Panc1 (cell line): ENCODE results near the gene SRSF7. TPM values are rescaled to one million over a fixed set of nuclear protein-coding genes. Genes with fewer than 3 reads are reported as not detected.

Experiments used
- ATAC-seq: fragments of 200-7000 bp; cut with Tn5 transposase; 2 replicates; pipeline ENCODE4 v1.9.1; 2020; ENCODE audit warnings: mild to moderate bottlenecking, moderate library complexity
- BruUV-seq: library from RNA; stranded (reverse); fragments of 400-500 nt; replicated peaks from 2 replicates; lab custom pipeline; 2021; lab: Mats Ljungman, UMichigan
- CTCF ChIA-PET: fragments of 300-600 bp; sonication (Branson Sonifier 250); formaldehyde crosslinking; loops from one replicate; lab custom pipeline; 2022; ENCODE audit warnings: antibody characterized with exemption; lab: Charles Lee
- POLR2A ChIA-PET: fragments of 300-600 bp; sonication (Branson Sonifier 250); formaldehyde crosslinking; loops from one replicate; lab custom pipeline; 2022; ENCODE audit warnings: antibody characterized with exemption; lab: Charles Lee
- DNase-seq: peaks from one replicate; pipeline ENCODE4 v3.0.0-alpha.2; 2010; ENCODE audit warnings: low read depth, low spot score
- H3K27ac ChIP-seq: 2 replicates; pipeline ENCODE4 v1.5.1; 2011; ENCODE audit warnings: mild to moderate bottlenecking, low read length, inconsistent platforms
- H3K27me3 ChIP-seq: fragments of 200-500 bp; sonication (Bioruptor generic); 2 replicates; pipeline ENCODE4 v1.6.0; 2014; ENCODE audit warnings: low read length, inconsistent platforms; ENCODE audit not compliant: control insufficient read depth, insufficient read depth
- H3K36me3 ChIP-seq: fragments of 200-500 bp; sonication (Bioruptor generic); 2 replicates; pipeline ENCODE4 v1.5.1; 2014; ENCODE audit warnings: inconsistent platforms, mild to moderate bottlenecking, low read length, moderate library complexity; ENCODE audit not compliant: control insufficient read depth, insufficient read depth
- H3K4me1 ChIP-seq: 2 replicates; pipeline ENCODE4 v1.5.1; 2011; ENCODE audit warnings: inconsistent platforms, mild to moderate bottlenecking, low read length, moderate library complexity; ENCODE audit not compliant: control insufficient read depth, insufficient read depth
- H3K4me3 ChIP-seq, 2 experiments: 2 replicates each; pipeline ENCODE4 v1.5.1; 2011 to 2012; ENCODE audit warnings: low read depth in 2 of 2, low read length in 2 of 2, mild to moderate bottlenecking in 2 of 2, inconsistent platforms in 1 of 2, moderate library complexity in 1 of 2
- H3K9me3 ChIP-seq: fragments of 200-500 bp; sonication (Bioruptor generic); 2 replicates; pipeline ENCODE4 v1.5.1; 2014; ENCODE audit warnings: low read depth, mild to moderate bottlenecking, inconsistent platforms, low read length, moderate library complexity; ENCODE audit not compliant: control insufficient read depth, insufficient read depth
- CTCF ChIP-seq: fragments of 450-650 bp; IDR thresholded peaks from 2 replicates; pipeline ENCODE4 v1.5.1; 2017; ENCODE audit warnings: mild to moderate bottlenecking
- POLR2AphosphoS5 ChIP-seq: IDR thresholded peaks from 2 replicates; pipeline ENCODE4 v1.6.1; 2012; ENCODE audit warnings: mild to moderate bottlenecking, low read depth, low read length, moderate library complexity
- REST ChIP-seq, 2 experiments: IDR thresholded peaks; 2 replicates each; pipeline ENCODE4 v1.6.1; 2011 to 2012; ENCODE audit warnings: low read depth in 2 of 2, control low read depth in 1 of 2, low read length in 1 of 2, mild to moderate bottlenecking in 1 of 2, moderate library complexity in 1 of 2; ENCODE audit not compliant: insufficient read depth in 1 of 2
- SIN3A ChIP-seq: IDR thresholded peaks from 2 replicates; pipeline ENCODE4 v1.6.1; 2012; ENCODE audit warnings: low read depth, mild to moderate bottlenecking, low read length, moderate library complexity, borderline replicate concordance; ENCODE audit not compliant: insufficient read depth
- TCF7L2 ChIP-seq: IDR thresholded peaks from 2 replicates; pipeline ENCODE4 v1.6.1; 2011; ENCODE audit warnings: mild to moderate bottlenecking, low read depth, low read length, inconsistent platforms
- in situ Hi-C: cut with HindIII; loops from 2 replicates; pipeline ENCODE4 v1.10.0; 2016; ENCODE audit warnings: low sequenced_read_pairs, low pct_unique_long_range_greater_than_20kb
- intact Hi-C: fragments of 100-400 bp; cut with micrococcal nuclease; formaldehyde crosslinking; loops from one replicate; pipeline ENCODE4 v1.10.0; 2022; ENCODE audit not compliant: unreplicated experiment
- total RNA-seq: library from RNA; stranded (reverse); gene quantifications from one replicate; pipeline ENCODE4 v1.2.1, GENCODE V29; 2021; ENCODE audit not compliant: unreplicated experiment

Gene SRSF7
- total RNA-seq, 1 experiment from 2014 or later = 220 TPM

DNA sequence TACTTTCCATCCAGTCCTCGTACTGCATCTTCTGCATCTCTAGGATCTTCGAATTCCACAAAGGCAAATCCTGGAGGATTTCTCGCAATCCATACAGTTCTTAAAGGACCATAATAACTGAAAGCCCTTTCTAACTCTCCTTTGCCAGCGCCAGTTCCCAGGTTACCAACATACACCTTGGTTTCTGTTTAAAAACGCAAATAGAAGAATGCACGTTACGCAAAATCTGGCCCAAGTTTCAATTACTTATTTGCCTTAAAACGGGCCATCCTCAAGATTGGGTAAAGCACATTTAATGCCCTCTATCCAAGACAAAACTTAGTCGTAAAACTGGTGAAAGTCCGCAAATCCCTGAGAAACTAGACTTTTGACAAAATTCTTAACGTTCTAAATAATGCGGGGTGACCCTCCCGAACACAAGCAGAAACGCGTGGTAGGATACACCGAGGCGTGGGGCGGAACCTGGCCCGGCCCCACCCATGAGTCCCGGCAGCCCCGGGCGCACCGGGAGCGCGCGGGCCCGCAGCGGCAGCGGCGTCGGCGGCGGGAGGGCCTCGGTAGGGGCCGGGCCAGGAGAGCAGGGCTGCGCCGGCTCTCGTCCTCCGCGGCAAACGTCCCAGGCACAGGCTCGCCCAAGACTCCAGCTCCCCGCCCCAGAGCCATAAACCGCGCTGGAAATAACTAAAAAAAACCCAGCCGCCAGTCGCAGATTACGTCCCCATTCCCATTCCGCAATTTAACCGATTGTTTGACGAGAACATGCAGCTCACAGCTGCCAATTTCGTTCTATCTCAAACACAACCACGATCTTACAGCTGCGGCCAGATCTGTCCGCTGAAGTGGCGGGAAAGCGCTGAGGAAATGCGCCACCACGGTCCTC lies 910 bp downstream of the SRSF7 start:
- H3K4me1 ChIP-seq = peaks cover 38% of the 10 kb centered on the region
- in situ Hi-C loops (no loop called here), intact Hi-C loops (no loop called here)
- CTCF ChIA-PET = no interaction called here
- peak overlapping the region; percentile 98 to 100 for H3K4me3 ChIP-seq
- peak; percentile 49 for ATAC-seq
- H3K36me3 ChIP-seq = peaks cover 51% of the 10 kb centered on the region
- no peak for DNase-seq
- TF ChIP-seq SIN3A (no peak), POLR2AphosphoS5 (no peak), REST (IDR thresholded peaks at IDR 0.05; ENCODE audit: insufficient read depth in 1 of 2, low read depth in 2 of 2, low read length in 1 of 2) (no peak), CTCF (no peak)
- no TSS peak for BruUV-seq
- no peaks in the 10 kb centered on the region for H3K9me3 ChIP-seq
- peak overlapping the region; percentile 98 for H3K27ac ChIP-seq
- POLR2A ChIA-PET = interaction anchor here (0.6 to 2.4 kb wide), 6 partner anchors 12 to 163 kb away, joined by 3 to 15 read pairs (median 5); partner anchors contain the start of genes DHX57 and MORN2
- H3K27me3 ChIP-seq = no peaks in the 10 kb centered on the region

GRCh38 chr2:38748943-38749804 lies 2.0 kb downstream of the SRSF7 start:
- in situ Hi-C loops = loop anchor here (25.0 kb wide), 1 partner anchor 162 kb away; no protein-coding TSS in a partner anchor
- DNase-seq (no peak), ATAC-seq (no peak)
- Histone ChIP-seq H3K27ac (peak overlapping the region; percentile 98), H3K36me3 (peaks cover 61% of the 10 kb centered on the region), H3K4me1 (peaks cover 42% of the 10 kb centered on the region), H3K4me3 (peak overlapping the region; percentile 98 to 100), H3K27me3 (no peaks in the 10 kb centered on the region), H3K9me3 (no peaks in the 10 kb centered on the region)
- BruUV-seq = TSS peak; percentile 63
- ChIA-PET CTCF (no interaction called here), POLR2A (no interaction called here)
- intact Hi-C loops = no loop called here
- TF ChIP-seq POLR2AphosphoS5 (0 out of 2 replicates have a peak, but pooled peaks have one; percentile 20), REST (IDR thresholded peaks at IDR 0.05; ENCODE audit: insufficient read depth in 1 of 2, low read depth in 2 of 2, low read length in 1 of 2) (no peak), TCF7L2 (no peak)
